PC-9 (cell line): ENCODE measurements around the gene HIGD1B. TPM values are rescaled to one million over a fixed set of nuclear protein-coding genes. Genes with fewer than 3 reads are reported as not detected.

Experiments
- BruUV-seq: library from RNA; stranded (reverse); fragments of 400-500 nt; replicated peaks from 2 replicates; lab custom pipeline; 2021; lab: Mats Ljungman, UMichigan
- CTCF ChIA-PET: fragments of 300-600 bp; sonication (Branson Sonifier 250); formaldehyde crosslinking; loops from one replicate; lab custom pipeline; 2022; ENCODE audit warnings: antibody characterized with exemption; lab: Charles Lee
- POLR2A ChIA-PET: fragments of 300-600 bp; sonication (Branson Sonifier 250); formaldehyde crosslinking; loops from one replicate; lab custom pipeline; 2022; ENCODE audit warnings: antibody characterized with exemption; ENCODE audit not compliant: unreplicated experiment; lab: Charles Lee
- DNase-seq, 2 experiments: peaks; one replicate each; pipeline versions ENCODE4 v3.0.0 to v3.0.0-alpha.2; 2015 to 2022; ENCODE audit warnings: mixed read lengths in 1 of 2
- H2AFZ ChIP-seq: fragments of 200-600 bp; sonication (generic); 2 replicates; pipeline ENCODE4 v1.8.1; 2017; ENCODE audit warnings: antibody characterized with exemption
- H3F3A ChIP-seq: fragments of 200-600 bp; sonication (generic); 2 replicates; pipeline ENCODE4 v1.8.1; 2017; ENCODE audit warnings: antibody characterized with exemption, mild to moderate bottlenecking, low read depth; ENCODE audit not compliant: insufficient read depth
- H3K27ac ChIP-seq: fragments of 200-600 bp; sonication (generic); 2 replicates; pipeline ENCODE4 v1.6.1; 2016; ENCODE audit warnings: mixed run types
- H3K27me3 ChIP-seq: fragments of 200-600 bp; sonication (generic); 2 replicates; pipeline ENCODE4 v1.6.1; 2016; ENCODE audit warnings: low read depth, mixed run types; ENCODE audit not compliant: insufficient read depth
- H3K36me3 ChIP-seq: fragments of 200-600 bp; sonication (generic); 2 replicates; pipeline ENCODE4 v1.6.1; 2016; ENCODE audit warnings: low read depth, mixed run types
- H3K4me1 ChIP-seq: fragments of 200-600 bp; sonication (generic); replicated peaks from 2 replicates; pipeline ENCODE4 v1.6.1; 2016; ENCODE audit warnings: mixed run types; ENCODE audit not compliant: insufficient read depth
- H3K4me2 ChIP-seq: fragments of 200-600 bp; sonication (generic); 2 replicates; pipeline ENCODE4 v1.6.1; 2017; ENCODE audit warnings: mixed run types
- H3K4me3 ChIP-seq: fragments of 200-600 bp; sonication (generic); 2 replicates; pipeline ENCODE4 v1.6.1; 2016; ENCODE audit warnings: mixed run types
- H3K79me2 ChIP-seq: fragments of 200-600 bp; sonication (generic); 2 replicates; pipeline ENCODE4 v1.6.1; 2017; ENCODE audit warnings: low read depth, mixed run types
- H3K9me2 ChIP-seq: fragments of 200-600 bp; sonication (generic); 2 replicates; pipeline ENCODE4 v1.8.1; 2017; ENCODE audit warnings: mild to moderate bottlenecking; ENCODE audit not compliant: insufficient read depth
- H3K9me3 ChIP-seq: fragments of 200-600 bp; sonication (generic); 2 replicates; pipeline ENCODE4 v1.8.1; 2016; ENCODE audit warnings: low read depth; ENCODE audit not compliant: insufficient read depth
- H4K20me1 ChIP-seq: fragments of 200-600 bp; sonication (generic); 2 replicates; pipeline ENCODE4 v1.8.1; 2017; ENCODE audit not compliant: insufficient read depth
- EZH2 ChIP-seq: fragments of 200-600 bp; sonication (generic); IDR thresholded peaks from 2 replicates; pipeline ENCODE4 v1.8.0; 2017; ENCODE audit warnings: antibody characterized with exemption, low read depth
- intact Hi-C: fragments of 100-400 bp; cut with micrococcal nuclease; formaldehyde crosslinking; loops from one replicate; pipeline ENCODE4 v1.10.0; 2022; ENCODE audit not compliant: unreplicated experiment
- total RNA-seq: library from RNA; stranded (reverse); gene quantifications from 2 replicates; pipeline ENCODE4 v1.2.3, GENCODE V29; 2021
- TF ChIP-seq, protein P1 (sequence below): fragments of 200-600 bp; sonication (generic); conservative IDR thresholded peaks from 2 replicates; pipeline ENCODE4 v1.6.1; 2017; ENCODE audit warnings: mixed run types, antibody characterized with exemption, mild to moderate bottlenecking, moderate library complexity

HIGD1B gene
- total RNA-seq, 1 experiment from 2014 or later, result not detected

- no TSS peak for BruUV-seq
- Histone ChIP-seq H3K27me3 (no peaks in the 10 kb centered on the region), H3K27ac (no peak overlapping the region), H3K79me2 (no peaks in the 10 kb centered on the region), H3K4me3 (no peak overlapping the region), H3K4me1 (no peaks in the 10 kb centered on the region), H3K36me3 (peaks cover 15% of the 10 kb centered on the region), H3K4me2 (no peak overlapping the region), H3F3A (peaks cover 10% of the 10 kb centered on the region; the same call in 1 of the 2 replicates), H2AFZ (no peak overlapping the region), H3K9me2 (no peaks in the 10 kb centered on the region), H3K9me3 (no peaks in the 10 kb centered on the region), H4K20me1 (no peaks in the 10 kb centered on the region)
- ChIA-PET POLR2A (no interaction called here), CTCF (no interaction called here)
- no peak for DNase-seq
- intact Hi-C loops, result no loop called here
- no peak for TF ChIP-seq EZH2
Observed at GRCh38 chr17:44850025-44850424, 2.3 kb downstream of the HIGD1B start.

GRCh38 chr17:44850612-44851011 lies 2.9 kb downstream of the HIGD1B start:
- Histone ChIP-seq H3K4me3 (no peak overlapping the region), H3K79me2 (no peaks in the 10 kb centered on the region), H3K4me2 (no peak overlapping the region), H3K4me1 (no peaks in the 10 kb centered on the region), H3K36me3 (peaks cover 21% of the 10 kb centered on the region), H3K27me3 (no peaks in the 10 kb centered on the region), H4K20me1 (no peaks in the 10 kb centered on the region), H3K27ac (no peak overlapping the region), H3F3A (peaks cover 10% of the 10 kb centered on the region; the same call in 1 of the 2 replicates), H3K9me2 (no peaks in the 10 kb centered on the region), H2AFZ (no peak overlapping the region), H3K9me3 (no peaks in the 10 kb centered on the region)
- CTCF ChIA-PET, result no interaction called here
- intact Hi-C loops, result no loop called here
- TF ChIP-seq EZH2, result no peak
- TF ChIP-seq, protein P1, sequence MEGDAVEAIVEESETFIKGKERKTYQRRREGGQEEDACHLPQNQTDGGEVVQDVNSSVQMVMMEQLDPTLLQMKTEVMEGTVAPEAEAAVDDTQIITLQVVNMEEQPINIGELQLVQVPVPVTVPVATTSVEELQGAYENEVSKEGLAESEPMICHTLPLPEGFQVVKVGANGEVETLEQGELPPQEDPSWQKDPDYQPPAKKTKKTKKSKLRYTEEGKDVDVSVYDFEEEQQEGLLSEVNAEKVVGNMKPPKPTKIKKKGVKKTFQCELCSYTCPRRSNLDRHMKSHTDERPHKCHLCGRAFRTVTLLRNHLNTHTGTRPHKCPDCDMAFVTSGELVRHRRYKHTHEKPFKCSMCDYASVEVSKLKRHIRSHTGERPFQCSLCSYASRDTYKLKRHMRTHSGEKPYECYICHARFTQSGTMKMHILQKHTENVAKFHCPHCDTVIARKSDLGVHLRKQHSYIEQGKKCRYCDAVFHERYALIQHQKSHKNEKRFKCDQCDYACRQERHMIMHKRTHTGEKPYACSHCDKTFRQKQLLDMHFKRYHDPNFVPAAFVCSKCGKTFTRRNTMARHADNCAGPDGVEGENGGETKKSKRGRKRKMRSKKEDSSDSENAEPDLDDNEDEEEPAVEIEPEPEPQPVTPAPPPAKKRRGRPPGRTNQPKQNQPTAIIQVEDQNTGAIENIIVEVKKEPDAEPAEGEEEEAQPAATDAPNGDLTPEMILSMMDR, result no peak
- DNase-seq, result no peak
- POLR2A ChIA-PET, result interaction anchor here (0.7 kb wide), 1 partner anchor 197 kb away, joined by 3 read pairs; no protein-coding TSS in a partner anchor
- no TSS peak for BruUV-seq

DNA sequence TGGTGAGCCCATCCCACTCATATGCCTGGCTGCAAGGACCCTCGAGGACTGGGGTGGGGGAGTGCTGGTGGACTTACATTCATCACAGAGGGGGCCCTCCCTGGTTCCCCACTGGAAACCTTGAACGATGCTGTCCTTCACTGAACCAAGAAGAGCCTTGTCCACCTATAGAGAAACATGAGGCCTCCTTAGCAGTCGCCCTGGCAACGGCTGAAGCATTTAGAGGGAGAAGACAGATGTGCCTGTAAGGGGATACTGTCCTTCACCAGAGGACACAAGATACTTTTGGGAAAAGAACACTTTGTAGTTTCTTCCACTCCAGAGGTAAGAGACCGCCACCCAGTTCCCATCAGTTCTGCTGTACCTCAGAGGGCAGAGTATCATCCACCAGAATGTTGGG lies 6.5 kb downstream of the HIGD1B start:
- POLR2A ChIA-PET, result no interaction called here
- BruUV-seq, result no TSS peak
- no peak for TF ChIP-seq EZH2
- TF ChIP-seq, protein P1, result no peak
- intact Hi-C loops, result no loop called here
- no peak overlapping the region for H3K4me2 ChIP-seq
- peaks cover 23% of the 10 kb centered on the region for H3K36me3 ChIP-seq
- H3K9me2 ChIP-seq, result no peaks in the 10 kb centered on the region
- H3K9me3 ChIP-seq, result no peaks in the 10 kb centered on the region
- H3K27me3 ChIP-seq, result no peaks in the 10 kb centered on the region
- H3K4me1 ChIP-seq, result no peaks in the 10 kb centered on the region
- H4K20me1 ChIP-seq, result no peaks in the 10 kb centered on the region
- H3F3A ChIP-seq, result peaks cover 10% of the 10 kb centered on the region; the same call in 1 of the 2 replicates
- CTCF ChIA-PET, result no interaction called here
- no peaks in the 10 kb centered on the region for H3K79me2 ChIP-seq
- H3K27ac ChIP-seq, result no peak overlapping the region
- no peak overlapping the region for H2AFZ ChIP-seq
- H3K4me3 ChIP-seq, result no peak overlapping the region
- DNase-seq, result no peak

GRCh38 chr17:44859701-44860100 lies 12.0 kb downstream of the HIGD1B start:
- no peak overlapping the region for H2AFZ ChIP-seq
- H3K79me2 ChIP-seq, result no peaks in the 10 kb centered on the region
- H3K27me3 ChIP-seq, result no peaks in the 10 kb centered on the region
- no peak overlapping the region for H3K4me2 ChIP-seq
- POLR2A ChIA-PET, result interaction anchor here (0.5 kb wide), 1 partner anchor 1461 kb away, joined by 11 read pairs; the partner anchor contains the start of gene ARL4D
- no peak overlapping the region for H3K27ac ChIP-seq
- H4K20me1 ChIP-seq, result no peaks in the 10 kb centered on the region
- H3K4me3 ChIP-seq, result no peak overlapping the region
- CTCF ChIA-PET, result no interaction called here
- DNase-seq, result no peak
- TF ChIP-seq, protein P1, result no peak
- no peak for TF ChIP-seq EZH2
- no peaks in the 10 kb centered on the region for H3K9me2 ChIP-seq
- H3K9me3 ChIP-seq, result no peaks in the 10 kb centered on the region
- no TSS peak for BruUV-seq
- peaks cover 33% of the 10 kb centered on the region for H3K36me3 ChIP-seq
- no peaks in the 10 kb centered on the region for H3F3A ChIP-seq
- intact Hi-C loops, result no loop called here
- no peaks in the 10 kb centered on the region for H3K4me1 ChIP-seq
